RWPE1 (cell line): ENCODE data around the gene NOX5.

Source experiments
- CTCF ChIA-PET: fragments of 350-600 bp; sonication (Branson Sonifier 250); formaldehyde crosslinking; extraction: SDS; loops from one replicate; lab custom pipeline; 2021; lab: Yijun Ruan, JAX
- POLR2A ChIA-PET: fragments of 400-600 bp; formaldehyde crosslinking; extraction: SDS; loops from one replicate; lab custom pipeline; 2020; ENCODE audit warnings: antibody characterized with exemption; ENCODE audit not compliant: low non-redundant PET; lab: Yijun Ruan, JAX
- DNase-seq: peaks from one replicate; pipeline ENCODE4 v3.0.0; 2012; ENCODE audit warnings: low spot score
- H3K27ac ChIP-seq: fragments of 450-650 bp; 2 replicates; pipeline ENCODE4 v1.5.1; 2017
- TF ChIP-seq, protein P1 (sequence below): fragments of 450-650 bp; conservative IDR thresholded peaks from 2 replicates; pipeline ENCODE4 v1.5.1; 2017; ENCODE audit warnings: low read depth, mild to moderate bottlenecking

The NOX5 gene

GRCh38 chr15:69094124-69094921 lies 79.8 kb downstream of the NOX5 start:
- ChIA-PET CTCF (no interaction called here), POLR2A (interaction anchor here (0.8 kb wide), 1 partner anchor 66 kb away, joined by 3 read pairs; the partner anchor contains the start of gene GLCE)
- TF ChIP-seq, protein P1, sequence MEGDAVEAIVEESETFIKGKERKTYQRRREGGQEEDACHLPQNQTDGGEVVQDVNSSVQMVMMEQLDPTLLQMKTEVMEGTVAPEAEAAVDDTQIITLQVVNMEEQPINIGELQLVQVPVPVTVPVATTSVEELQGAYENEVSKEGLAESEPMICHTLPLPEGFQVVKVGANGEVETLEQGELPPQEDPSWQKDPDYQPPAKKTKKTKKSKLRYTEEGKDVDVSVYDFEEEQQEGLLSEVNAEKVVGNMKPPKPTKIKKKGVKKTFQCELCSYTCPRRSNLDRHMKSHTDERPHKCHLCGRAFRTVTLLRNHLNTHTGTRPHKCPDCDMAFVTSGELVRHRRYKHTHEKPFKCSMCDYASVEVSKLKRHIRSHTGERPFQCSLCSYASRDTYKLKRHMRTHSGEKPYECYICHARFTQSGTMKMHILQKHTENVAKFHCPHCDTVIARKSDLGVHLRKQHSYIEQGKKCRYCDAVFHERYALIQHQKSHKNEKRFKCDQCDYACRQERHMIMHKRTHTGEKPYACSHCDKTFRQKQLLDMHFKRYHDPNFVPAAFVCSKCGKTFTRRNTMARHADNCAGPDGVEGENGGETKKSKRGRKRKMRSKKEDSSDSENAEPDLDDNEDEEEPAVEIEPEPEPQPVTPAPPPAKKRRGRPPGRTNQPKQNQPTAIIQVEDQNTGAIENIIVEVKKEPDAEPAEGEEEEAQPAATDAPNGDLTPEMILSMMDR, result no peak
- DNase-seq, result no peak
- H3K27ac ChIP-seq, result no peak overlapping the region

DNA sequence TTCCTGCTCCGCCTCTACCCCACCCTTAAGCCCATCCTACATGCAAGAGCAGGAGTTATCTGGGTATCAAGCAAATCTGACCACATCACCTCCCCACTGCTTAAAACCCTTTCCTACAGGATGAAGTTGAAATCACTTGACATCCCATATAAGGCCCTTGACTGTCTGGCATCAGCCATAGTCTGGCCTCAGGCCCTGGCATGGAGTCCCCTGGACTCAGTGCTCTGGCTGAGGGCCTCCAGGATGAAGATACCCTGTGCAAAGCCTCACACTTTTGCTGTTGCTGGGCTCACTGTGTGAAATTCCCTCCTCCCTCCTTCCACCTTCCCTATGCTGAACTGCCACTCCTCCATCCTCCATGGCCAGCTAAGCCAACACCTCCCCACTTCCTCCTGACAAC lies 80.8 kb downstream of the NOX5 start:
- H3K27ac ChIP-seq, result no peak overlapping the region
- TF ChIP-seq, protein P1, result no peak
- ChIA-PET CTCF (interaction anchor here (0.7 kb wide), 1 partner anchor 383 kb away, joined by 4 read pairs; no protein-coding TSS in a partner anchor), POLR2A (no interaction called here)
- DNase-seq, result no peak

DNA sequence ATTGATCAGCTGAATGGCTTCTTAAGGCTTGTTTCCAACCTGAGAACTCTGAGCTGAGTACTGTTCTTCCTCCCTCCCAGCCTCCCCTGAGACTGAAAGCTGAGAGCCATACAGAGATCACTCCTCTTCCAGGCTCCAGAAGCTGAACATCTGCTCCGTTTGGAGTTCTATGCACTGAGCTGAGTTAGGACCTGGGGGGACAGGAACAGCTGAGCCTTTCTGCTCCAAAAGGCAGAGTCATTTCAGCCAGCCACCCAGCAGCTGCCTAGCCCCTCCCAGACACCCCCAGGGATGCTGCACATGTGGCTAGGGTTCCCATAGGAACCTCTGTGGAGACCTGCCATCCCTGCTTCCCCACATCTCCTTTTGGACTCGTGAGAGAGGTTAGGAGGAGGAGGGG lies 81.7 kb downstream of the NOX5 start:
- CTCF ChIA-PET, result interaction anchor here (0.7 kb wide), 1 partner anchor 382 kb away, joined by 4 read pairs; no protein-coding TSS in a partner anchor
- TF ChIP-seq, protein P1, result no peak
- POLR2A ChIA-PET, result no interaction called here
- H3K27ac ChIP-seq, result no peak overlapping the region
- DNase-seq, result no peak

- ChIA-PET CTCF (no interaction called here), POLR2A (no interaction called here)
- no peak overlapping the region for H3K27ac ChIP-seq
- DNase-seq, result no peak
- TF ChIP-seq, protein P1, result no peak
Measured at GRCh38 chr15:69096626-69097025, 82.1 kb downstream of the NOX5 start.

DNA sequence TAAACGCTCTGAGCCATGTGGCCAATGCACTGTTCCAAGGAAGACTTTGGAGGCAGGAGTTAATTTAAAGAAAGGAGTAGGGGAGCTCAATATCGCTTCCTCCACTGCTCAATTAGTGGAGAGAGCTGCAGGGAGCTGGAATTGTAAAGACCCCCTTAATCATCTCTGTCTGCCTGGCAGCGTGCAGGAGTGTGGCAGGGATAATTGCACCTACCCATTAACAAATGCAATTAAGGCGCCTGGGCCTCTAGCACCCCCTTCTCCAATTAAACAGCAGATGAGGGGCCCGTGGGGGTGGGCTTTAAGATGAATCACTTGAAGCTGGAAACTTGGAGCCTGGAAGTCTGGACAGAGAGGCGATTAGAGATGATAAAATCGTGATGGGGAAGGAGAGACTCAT lies 84.3 kb downstream of the NOX5 start:
- CTCF ChIA-PET, result no interaction called here

DNA sequence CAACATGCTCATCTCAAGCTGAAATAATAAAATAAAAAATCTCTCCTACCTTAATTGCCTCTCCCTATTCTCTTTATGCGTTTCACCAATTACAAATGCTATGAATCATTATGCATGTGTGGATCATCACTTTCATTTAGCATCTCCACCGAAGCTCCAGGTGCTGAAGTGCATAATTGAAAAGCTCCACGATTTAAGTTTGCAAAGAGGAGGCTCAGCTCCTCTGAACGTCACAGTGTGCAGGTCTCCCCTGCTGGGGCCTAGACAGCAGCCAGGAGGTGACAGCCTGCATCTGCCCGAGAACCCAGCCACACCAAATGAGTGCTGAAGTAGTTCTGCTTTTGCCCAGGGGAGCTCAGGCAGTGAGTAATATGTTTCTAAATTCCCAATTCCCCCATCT lies 85.4 kb downstream of the NOX5 start:
- CTCF ChIA-PET, result interaction anchor here (0.7 kb wide), 2 partner anchors 12 to 142 kb away, joined by 3 to 6 read pairs; no protein-coding TSS in a partner anchor
- POLR2A ChIA-PET, result no interaction called here
- H3K27ac ChIP-seq, result no peak overlapping the region
- TF ChIP-seq, protein P1, result no peak
- DNase-seq, result no peak

More for the DNA sequence above, 84.3 kb downstream of the NOX5 start:
- no peak overlapping the region for H3K27ac ChIP-seq
- POLR2A ChIA-PET, result no interaction called here
- no peak for DNase-seq
- TF ChIP-seq, protein P1, result no peak
